ENCODE measurements around the gene CGNL1.

CGNL1 gene

GRCh38 chr15:57591237-57591821 lies 215.0 kb downstream of the CGNL1 start:
- Histone ChIP-seq H3K79me2 (ENCODE audit: insufficient read depth, low read length) (no peaks in the 10 kb centered on the region), H3K9me3 (ENCODE audit: insufficient read depth, low read length) (no peaks in the 10 kb centered on the region), H3K4me3 (ENCODE audit: insufficient read depth, low read length, poor library complexity, severe bottlenecking) (no peak overlapping the region), H3F3A (ENCODE audit: insufficient read depth) (no peaks in the 10 kb centered on the region), H3K36me3 (ENCODE audit: low read length) (no peaks in the 10 kb centered on the region), H3K9ac (ENCODE audit: low read length) (no peak overlapping the region), H4K20me1 (ENCODE audit: low read depth, low read length) (no peaks in the 10 kb centered on the region), H2AFZ (ENCODE audit: low read depth, low read length, severe bottlenecking) (no peak overlapping the region), H3K27ac (ENCODE audit: low read depth, low read length) (no peak overlapping the region), H3K4me2 (ENCODE audit: low read depth, low read length, poor library complexity, severe bottlenecking) (no peak overlapping the region), H3K27me3 (ENCODE audit: low read length) (no peaks in the 10 kb centered on the region), H3K9me2 (replicated peaks; ENCODE audit: insufficient read depth, low read length) (no peaks in the 10 kb centered on the region)
- TF ChIP-seq CTCF (IDR thresholded peaks at IDR 0.05; ENCODE audit: insufficient read depth, low read length, poor library complexity, severe bottlenecking) (no peak), EZH2phosphoT487 (conservative IDR thresholded peaks at IDR 0.05; ENCODE audit: low read length) (no peak)

GRCh38 chr15:57591822-57592367 lies 215.6 kb downstream of the CGNL1 start, which contains the start of gene MYZAP:
Gene MYZAP, plus strand, starts transcription at chr15:57591904. Its CDS starts 131 bp downstream, at chr15:57592035.
- H3K9ac ChIP-seq (ENCODE audit: low read length), result no peak within 1 kb of the TSS
- H3K4me3 ChIP-seq (ENCODE audit: insufficient read depth, low read length, poor library complexity, severe bottlenecking), result no peak within 1 kb of the TSS
- H3K36me3 ChIP-seq (ENCODE audit: low read length), result no peaks in the 10 kb centered on the region
- no peak within 1 kb of the TSS for H2AFZ ChIP-seq (ENCODE audit: low read depth, low read length, severe bottlenecking)
- no peaks in the 10 kb centered on the region for H3F3A ChIP-seq (ENCODE audit: insufficient read depth)
- no peaks in the 10 kb centered on the region for H3K9me2 ChIP-seq (replicated peaks; ENCODE audit: insufficient read depth, low read length)
- no peaks in the 10 kb centered on the region for H3K27me3 ChIP-seq (ENCODE audit: low read length)
- no peaks in the 10 kb centered on the region for H3K79me2 ChIP-seq (ENCODE audit: insufficient read depth, low read length)
- H4K20me1 ChIP-seq (ENCODE audit: low read depth, low read length), result no peaks in the 10 kb centered on the region
- TF ChIP-seq CTCF (IDR thresholded peaks at IDR 0.05; ENCODE audit: insufficient read depth, low read length, poor library complexity, severe bottlenecking), result no peak
- TF ChIP-seq EZH2phosphoT487 (conservative IDR thresholded peaks at IDR 0.05; ENCODE audit: low read length), result no peak
- no peaks in the 10 kb centered on the region for H3K9me3 ChIP-seq (ENCODE audit: insufficient read depth, low read length)
- H3K27ac ChIP-seq (ENCODE audit: low read depth, low read length), result no peak within 1 kb of the TSS
- no peak within 1 kb of the TSS for H3K4me2 ChIP-seq (ENCODE audit: low read depth, low read length, poor library complexity, severe bottlenecking)

DNA sequence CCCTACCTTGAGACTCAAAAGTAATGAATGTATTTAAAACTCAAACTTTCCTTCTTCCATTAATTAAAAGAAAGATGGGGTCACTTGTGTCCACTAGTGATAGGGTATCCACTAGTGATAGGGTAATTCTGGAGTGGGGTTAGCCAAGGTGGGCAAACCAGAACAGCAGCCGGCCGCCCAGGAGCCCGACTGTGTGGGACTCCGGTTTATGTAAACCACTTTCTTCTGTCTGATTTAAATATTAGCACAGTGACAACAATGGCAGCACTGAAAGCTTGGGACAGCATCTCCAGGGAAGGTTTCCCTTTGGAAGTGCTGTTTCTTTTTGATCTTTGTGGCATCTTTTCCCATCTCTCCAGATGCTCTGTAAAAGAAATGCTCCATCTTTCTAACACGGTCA lies 216.1 kb downstream of the CGNL1 start:
- Histone ChIP-seq H3K4me3 (ENCODE audit: insufficient read depth, low read length, poor library complexity, severe bottlenecking) (no peak overlapping the region), H2AFZ (ENCODE audit: low read depth, low read length, severe bottlenecking) (no peak overlapping the region), H3K27me3 (ENCODE audit: low read length) (no peaks in the 10 kb centered on the region), H3K9me2 (replicated peaks; ENCODE audit: insufficient read depth, low read length) (no peaks in the 10 kb centered on the region), H3F3A (ENCODE audit: insufficient read depth) (no peaks in the 10 kb centered on the region), H3K9me3 (ENCODE audit: insufficient read depth, low read length) (no peaks in the 10 kb centered on the region), H4K20me1 (ENCODE audit: low read depth, low read length) (no peaks in the 10 kb centered on the region), H3K27ac (ENCODE audit: low read depth, low read length) (no peak overlapping the region), H3K9ac (ENCODE audit: low read length) (no peak overlapping the region), H3K36me3 (ENCODE audit: low read length) (no peaks in the 10 kb centered on the region), H3K4me2 (ENCODE audit: low read depth, low read length, poor library complexity, severe bottlenecking) (no peak overlapping the region), H3K79me2 (ENCODE audit: insufficient read depth, low read length) (no peaks in the 10 kb centered on the region)
- TF ChIP-seq EZH2phosphoT487 (conservative IDR thresholded peaks at IDR 0.05; ENCODE audit: low read length), result no peak
- TF ChIP-seq CTCF (IDR thresholded peaks at IDR 0.05; ENCODE audit: insufficient read depth, low read length, poor library complexity, severe bottlenecking), result no peak

Data from SU-DHL-6 (cell line).